ENCODE data around the gene LSM14A. TPM values are rescaled to one million over a fixed set of nuclear protein-coding genes. Genes with fewer than 3 reads are reported as not detected.
"Not testable (repeated sequence)": the region's sequence is repeated elsewhere in the genome, so short reads cannot be mapped to it uniquely, and the experiment has no call there.

Gene LSM14A
- total RNA-seq, 4 donors from 2014 or later = 94.4 to 172 (median 130) TPM

- no peak overlapping the region for H3K27ac ChIP-seq (replicated peaks in 1 of 4)
- DNase-seq (ENCODE audit: extremely low spot score) = no peak
- TF ChIP-seq POLR2A (IDR thresholded peaks at IDR 0.05; ENCODE audit: low read depth) (no peak), CTCF (IDR thresholded peaks at IDR 0.05) (no peak), EP300 (IDR thresholded peaks at IDR 0.05) (no peak)
- no peak overlapping the region for H3K4me3 ChIP-seq
- peaks cover 0 to 6% (median 4%) of the 10 kb centered on the region in 4 donors for H3K4me1 ChIP-seq
- intact Hi-C loops (cut with DNase I) = no loop called here
- peaks cover 5 to 81% (median 59%) of the 10 kb centered on the region in 4 donors for H3K36me3 ChIP-seq
- WGBS = 87% methylated on average over 2 of the region's 2 CpGs
- H3K9me3 ChIP-seq = no peaks in the 10 kb centered on the region
- H3K27me3 ChIP-seq = no peaks in the 10 kb centered on the region
Observed at GRCh38 chr19:34213283-34213682, 41.0 kb downstream of the LSM14A start.

- Histone ChIP-seq H3K27me3 (no peaks in the 10 kb centered on the region), H3K9me3 (no peaks in the 10 kb centered on the region), H3K4me1 (peaks cover 0 to 14% (median 10%) of the 10 kb centered on the region in 4 donors), H3K4me3 (no peak overlapping the region), H3K36me3 (peaks cover 5 to 81% (median 55%) of the 10 kb centered on the region in 4 donors), H3K27ac (replicated peaks in 1 of 4) (no peak overlapping the region)
- no peak for DNase-seq (ENCODE audit: extremely low spot score)
- TF ChIP-seq POLR2AphosphoS5 (IDR thresholded peaks at IDR 0.05) (no peak), POLR2A (IDR thresholded peaks at IDR 0.05; ENCODE audit: low read depth) (no peak), CTCF (IDR thresholded peaks at IDR 0.05) (no peak), EP300 (IDR thresholded peaks at IDR 0.05) (no peak)
- 98% methylated on average over 4 of the region's 4 CpGs for WGBS
- intact Hi-C loops (cut with DNase I) = no loop called here
Observed at GRCh38 chr19:34214040-34214439, 41.7 kb downstream of the LSM14A start.

GRCh38 chr19:34215006-34215665, 42.8 kb downstream of the LSM14A start:
- no peaks in the 10 kb centered on the region for H3K27me3 ChIP-seq
- WGBS = 96% methylated on average over 3 of the region's 3 CpGs
- no peak for TF ChIP-seq POLR2AphosphoS5 (IDR thresholded peaks at IDR 0.05)
- TF ChIP-seq EP300 (IDR thresholded peaks at IDR 0.05) = no peak
- TF ChIP-seq CTCF (IDR thresholded peaks at IDR 0.05) = no peak
- no peak for TF ChIP-seq POLR2A (IDR thresholded peaks at IDR 0.05; ENCODE audit: low read depth)
- H3K36me3 ChIP-seq = peaks cover 5 to 77% (median 55%) of the 10 kb centered on the region in 4 donors
- H3K9me3 ChIP-seq = no peaks in the 10 kb centered on the region
- no peak for DNase-seq (ENCODE audit: extremely low spot score)
- no peak overlapping the region for H3K4me3 ChIP-seq
- H3K27ac ChIP-seq (replicated peaks in 1 of 4) = no peak overlapping the region
- intact Hi-C loops (cut with DNase I) = no loop called here
- peaks cover 0 to 15% (median 10%) of the 10 kb centered on the region in 4 donors for H3K4me1 ChIP-seq

GRCh38 chr19:34215666-34216038, 43.3 kb downstream of the LSM14A start:
- intact Hi-C loops (cut with DNase I) = no loop called here
- H3K4me3 ChIP-seq = no peak overlapping the region
- no peak for DNase-seq (ENCODE audit: extremely low spot score)
- no peaks in the 10 kb centered on the region for H3K27me3 ChIP-seq
- no peak for TF ChIP-seq EP300 (IDR thresholded peaks at IDR 0.05)
- no peak for TF ChIP-seq CTCF (IDR thresholded peaks at IDR 0.05)
- no peak for TF ChIP-seq POLR2A (IDR thresholded peaks at IDR 0.05; ENCODE audit: low read depth)
- no peak for TF ChIP-seq POLR2AphosphoS5 (IDR thresholded peaks at IDR 0.05)
- no peak overlapping the region for H3K27ac ChIP-seq (replicated peaks in 1 of 4)
- H3K9me3 ChIP-seq = no peaks in the 10 kb centered on the region
- WGBS = 96% methylated on average over 3 of the region's 3 CpGs
- H3K36me3 ChIP-seq = peaks cover 0 to 75% (median 53%) of the 10 kb centered on the region in 4 donors
- H3K4me1 ChIP-seq = peaks cover 0 to 15% (median 10%) of the 10 kb centered on the region in 4 donors

GRCh38 chr19:34216745-34217219, 44.5 kb downstream of the LSM14A start:
- H3K4me3 ChIP-seq; intact Hi-C loops (cut with DNase I); DNase-seq (ENCODE audit: extremely low spot score); H3K9me3 ChIP-seq; H3K27me3 ChIP-seq; H3K27ac ChIP-seq (replicated peaks in 1 of 4): not testable (repeated sequence)
- Histone ChIP-seq H3K36me3 (peaks cover 9 to 75% (median 54%) of the 10 kb centered on the region in 4 donors), H3K4me1 (peaks cover 0 to 15% (median 10%) of the 10 kb centered on the region in 4 donors)
- 90% methylated on average over 14 of the region's 14 CpGs for WGBS
